ENCODE measurements around the gene MSN. TPM values are rescaled to one million over a fixed set of nuclear protein-coding genes. Genes with fewer than 3 reads are reported as not detected.

The MSN gene
- polyA plus RNA-seq, 1 donor (not counting 4 experiments of a cell fraction or from before 2014, with no cell fraction given), result 421 TPM

DNA sequence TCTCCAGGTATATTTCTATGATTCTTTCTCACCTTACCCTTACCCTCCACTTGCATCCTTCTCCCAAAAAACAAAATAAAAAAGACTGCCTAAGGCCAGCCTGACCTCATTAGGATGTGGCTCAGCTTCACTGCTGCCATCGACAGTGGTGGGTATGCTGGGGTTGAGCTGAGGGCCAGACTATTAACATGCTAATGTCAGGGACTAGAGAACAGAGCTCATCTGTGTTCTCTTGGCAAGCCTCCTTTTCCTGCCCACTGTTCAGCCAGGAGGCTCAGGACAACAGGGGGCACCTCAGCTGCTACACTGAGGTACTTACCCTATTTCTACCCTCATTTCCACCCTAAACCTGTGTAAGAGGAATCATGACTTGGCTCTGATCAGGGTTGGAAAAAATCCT is 59.3 kb downstream of the MSN start:
- peaks cover 11 to 12% of the 10 kb centered on the region in 2 experiments for H3K36me3 ChIP-seq (ENCODE audit: control insufficient read depth in 2 of 2, extremely low read depth in 1 of 2, insufficient read depth in 2 of 2, low read length in 2 of 2)
- H3K9me3 ChIP-seq (ENCODE audit: control insufficient read depth, low read depth, low read length), result no peaks in the 10 kb centered on the region
- dilution Hi-C loops (cut with MboI; ENCODE audit: extremely low pct_ligation_motif_present, low sequenced_read_pairs), result no loop called here
- H4K20me1 ChIP-seq (ENCODE audit: control insufficient read depth, extremely low read depth, insufficient read depth, low read length), result peaks cover 11% of the 10 kb centered on the region
- no peak overlapping the region for H3K4me2 ChIP-seq (ENCODE audit: control insufficient read depth, extremely low read depth, insufficient read depth, low read depth, low read length)
- H3K4me1 ChIP-seq (ENCODE audit: control insufficient read depth, extremely low read depth, insufficient read depth, low read length), result no peaks in the 10 kb centered on the region
- no peaks in the 10 kb centered on the region for H3K9me1 ChIP-seq (ENCODE audit: control insufficient read depth, extremely low read depth, insufficient read depth, low read length)
- H3K4me3 ChIP-seq (ENCODE audit: control insufficient read depth in 2 of 3, extremely low read depth in 1 of 3, insufficient read depth in 2 of 3, low read depth in 1 of 3, low read length in 3 of 3), result no peak overlapping the region
- TF ChIP-seq, protein P1, sequence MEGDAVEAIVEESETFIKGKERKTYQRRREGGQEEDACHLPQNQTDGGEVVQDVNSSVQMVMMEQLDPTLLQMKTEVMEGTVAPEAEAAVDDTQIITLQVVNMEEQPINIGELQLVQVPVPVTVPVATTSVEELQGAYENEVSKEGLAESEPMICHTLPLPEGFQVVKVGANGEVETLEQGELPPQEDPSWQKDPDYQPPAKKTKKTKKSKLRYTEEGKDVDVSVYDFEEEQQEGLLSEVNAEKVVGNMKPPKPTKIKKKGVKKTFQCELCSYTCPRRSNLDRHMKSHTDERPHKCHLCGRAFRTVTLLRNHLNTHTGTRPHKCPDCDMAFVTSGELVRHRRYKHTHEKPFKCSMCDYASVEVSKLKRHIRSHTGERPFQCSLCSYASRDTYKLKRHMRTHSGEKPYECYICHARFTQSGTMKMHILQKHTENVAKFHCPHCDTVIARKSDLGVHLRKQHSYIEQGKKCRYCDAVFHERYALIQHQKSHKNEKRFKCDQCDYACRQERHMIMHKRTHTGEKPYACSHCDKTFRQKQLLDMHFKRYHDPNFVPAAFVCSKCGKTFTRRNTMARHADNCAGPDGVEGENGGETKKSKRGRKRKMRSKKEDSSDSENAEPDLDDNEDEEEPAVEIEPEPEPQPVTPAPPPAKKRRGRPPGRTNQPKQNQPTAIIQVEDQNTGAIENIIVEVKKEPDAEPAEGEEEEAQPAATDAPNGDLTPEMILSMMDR (optimal IDR thresholded peaks at IDR 0.05 in 1 of 3, IDR thresholded peaks at IDR 0.05 in 1 of 3, conservative IDR thresholded peaks at IDR 0.05 in 1 of 3; ENCODE audit: extremely low read depth in 1 of 3, insufficient read depth in 2 of 3, low read length in 3 of 3), result no peak
- no peak for TF ChIP-seq EZH2 (IDR thresholded peaks at IDR 0.05; ENCODE audit: low read length)
- H3K27me3 ChIP-seq (ENCODE audit: control insufficient read depth, extremely low read depth, insufficient read depth, low read length), result no peaks in the 10 kb centered on the region
- DNase-seq (ENCODE audit: low read depth, low spot score) (no peak), FAIRE-seq (no peak)
- H2AFZ ChIP-seq (ENCODE audit: control insufficient read depth, low read length), result no peak overlapping the region
- no peak overlapping the region for H3K9ac ChIP-seq (ENCODE audit: control insufficient read depth, extremely low read depth, insufficient read depth, low read length)
- no peak overlapping the region for H3K27ac ChIP-seq (ENCODE audit: control insufficient read depth, insufficient read depth, low read length)
- H3K79me2 ChIP-seq (ENCODE audit: control insufficient read depth, insufficient read depth, low read length), result peaks cover 40% of the 10 kb centered on the region

DNA sequence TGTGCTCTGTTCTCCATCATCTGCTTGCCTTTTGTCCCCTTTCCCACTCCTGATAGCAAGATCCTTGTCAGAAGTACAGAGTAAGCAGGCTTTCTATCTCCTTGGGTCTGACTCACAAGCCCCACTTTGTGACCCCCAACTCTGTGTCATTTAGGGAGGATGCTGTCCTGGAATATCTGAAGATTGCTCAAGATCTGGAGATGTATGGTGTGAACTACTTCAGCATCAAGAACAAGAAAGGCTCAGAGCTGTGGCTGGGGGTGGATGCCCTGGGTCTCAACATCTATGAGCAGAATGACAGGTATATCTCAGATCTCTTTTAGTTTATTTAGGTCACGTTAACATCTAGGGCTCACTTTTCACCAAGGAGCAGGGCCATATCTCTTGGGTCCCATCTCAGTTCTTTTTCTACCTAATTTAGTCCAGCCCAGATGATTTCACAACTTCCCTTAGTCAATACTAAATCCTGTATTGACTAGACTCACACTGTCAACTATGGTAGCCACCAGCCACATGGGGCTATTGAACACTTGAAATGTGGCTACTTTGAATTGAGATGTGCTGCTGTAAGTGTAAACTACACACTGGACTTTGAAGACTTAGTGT is 64.3 kb downstream of the MSN start:
- no peak for FAIRE-seq

More for the DNA sequence above, 64.3 kb downstream of the MSN start:
- peaks cover 3% of the 10 kb centered on the region for H3K4me1 ChIP-seq (ENCODE audit: control insufficient read depth, extremely low read depth, insufficient read depth, low read length)
- DNase-seq (ENCODE audit: low read depth, low spot score), result no peak
- H3K4me3 ChIP-seq (ENCODE audit: control insufficient read depth in 2 of 3, extremely low read depth in 1 of 3, insufficient read depth in 2 of 3, low read depth in 1 of 3, low read length in 3 of 3), result no peak overlapping the region
- H3K9ac ChIP-seq (ENCODE audit: control insufficient read depth, extremely low read depth, insufficient read depth, low read length), result no peak overlapping the region
- peaks cover 20 to 26% of the 10 kb centered on the region in 2 experiments for H3K36me3 ChIP-seq (ENCODE audit: control insufficient read depth in 2 of 2, extremely low read depth in 1 of 2, insufficient read depth in 2 of 2, low read length in 2 of 2)
- dilution Hi-C loops (cut with MboI; ENCODE audit: extremely low pct_ligation_motif_present, low sequenced_read_pairs), result no loop called here
- peaks cover 6% of the 10 kb centered on the region for H3K79me2 ChIP-seq (ENCODE audit: control insufficient read depth, insufficient read depth, low read length)
- H4K20me1 ChIP-seq (ENCODE audit: control insufficient read depth, extremely low read depth, insufficient read depth, low read length), result no peaks in the 10 kb centered on the region
- no peaks in the 10 kb centered on the region for H3K9me3 ChIP-seq (ENCODE audit: control insufficient read depth, low read depth, low read length)
- no peak for TF ChIP-seq EZH2 (IDR thresholded peaks at IDR 0.05; ENCODE audit: low read length)
- TF ChIP-seq, protein P1 (optimal IDR thresholded peaks at IDR 0.05 in 1 of 3, IDR thresholded peaks at IDR 0.05 in 1 of 3, conservative IDR thresholded peaks at IDR 0.05 in 1 of 3; ENCODE audit: extremely low read depth in 1 of 3, insufficient read depth in 2 of 3, low read length in 3 of 3), result no peak
- H3K27ac ChIP-seq (ENCODE audit: control insufficient read depth, insufficient read depth, low read length), result no peak overlapping the region
- no peaks in the 10 kb centered on the region for H3K27me3 ChIP-seq (ENCODE audit: control insufficient read depth, extremely low read depth, insufficient read depth, low read length)
- H2AFZ ChIP-seq (ENCODE audit: control insufficient read depth, low read length), result no peak overlapping the region
- no peak overlapping the region for H3K4me2 ChIP-seq (ENCODE audit: control insufficient read depth, extremely low read depth, insufficient read depth, low read depth, low read length)
- H3K9me1 ChIP-seq (ENCODE audit: control insufficient read depth, extremely low read depth, insufficient read depth, low read length), result no peaks in the 10 kb centered on the region

Data from keratinocyte (primary cell).